HG02623 (cell line): ENCODE results near the gene MIER3.

ENCODE experiments used
- ATAC-seq: cut with Tn5 transposase; IDR thresholded peaks from one replicate; pipeline ENCODE4 v1.9.1; 2021; ENCODE audit warnings: moderate library complexity; ENCODE audit not compliant: unreplicated experiment

The MIER3 gene

GRCh38 chr5:56900858-56901578, 50.9 kb downstream of the MIER3 start:
- no peak for ATAC-seq

- no peak for ATAC-seq
Observed at GRCh38 chr5:56900395-56900794, 51.5 kb downstream of the MIER3 start.

GRCh38 chr5:56898213-56898612, 53.7 kb downstream of the MIER3 start:
- no peak for ATAC-seq

GRCh38 chr5:56896763-56897162, 55.2 kb downstream of the MIER3 start:
- ATAC-seq = no peak

GRCh38 chr5:56893251-56893951, 58.5 kb downstream of the MIER3 start:
- ATAC-seq = no peak

GRCh38 chr5:56881571-56881970, 70.4 kb downstream of the MIER3 start:
- ATAC-seq = no peak

- no peak for ATAC-seq
Observed at GRCh38 chr5:56876327-56876726, 75.6 kb downstream of the MIER3 start.

GRCh38 chr5:56873056-56873455, 78.9 kb downstream of the MIER3 start:
- ATAC-seq = no peak

GRCh38 chr5:56871777-56872176, 80.1 kb downstream of the MIER3 start:
- no peak for ATAC-seq
